Measurements from ENCODE around the gene KATNB1. TPM values are rescaled to one million over a fixed set of nuclear protein-coding genes. Genes with fewer than 3 reads are reported as not detected.
"Not testable (repeated sequence)": the region's sequence is repeated elsewhere in the genome, so short reads cannot be mapped to it uniquely, and the experiment has no call there.

The KATNB1 gene
- total RNA-seq, 1 donor from 2014 or later: 27.8 TPM

DNA sequence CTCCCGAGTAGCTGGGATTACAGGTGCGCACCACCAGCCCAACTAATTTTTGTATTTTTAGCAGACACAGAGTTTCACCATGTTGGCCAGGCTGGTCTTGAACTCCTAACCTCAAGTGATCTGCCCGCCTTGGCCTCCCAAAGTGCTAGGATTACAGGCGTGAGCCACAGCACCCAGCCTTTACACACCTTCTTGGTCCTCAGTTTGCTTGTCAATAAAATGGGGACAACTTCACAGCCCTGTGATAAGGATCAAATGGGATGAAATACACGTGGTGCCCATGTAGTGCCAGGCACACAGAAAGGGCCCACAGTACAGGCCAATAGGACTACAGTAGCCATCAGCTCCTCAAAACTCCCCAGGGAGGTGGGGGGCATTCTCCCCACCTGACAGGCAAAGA, 60.4 kb downstream of the KATNB1 start:
- not testable (repeated sequence) for DNase-seq

DNA sequence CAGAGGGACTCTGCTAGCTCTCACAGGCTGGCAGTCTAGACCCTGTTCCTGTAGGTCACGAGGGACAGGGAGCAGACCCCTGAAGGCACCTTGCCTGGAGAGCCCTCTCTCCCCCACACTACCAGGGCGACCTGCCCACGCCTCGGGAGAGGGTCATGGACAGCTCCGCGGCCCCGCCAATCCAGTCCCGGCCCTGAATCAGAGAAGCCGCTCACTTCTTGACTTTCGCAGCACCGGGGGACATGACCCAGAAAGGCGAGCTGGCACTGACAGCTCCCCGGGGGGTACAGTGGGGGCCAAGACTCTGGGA, 61.6 kb downstream of the KATNB1 start:
- no peak for DNase-seq

DNA sequence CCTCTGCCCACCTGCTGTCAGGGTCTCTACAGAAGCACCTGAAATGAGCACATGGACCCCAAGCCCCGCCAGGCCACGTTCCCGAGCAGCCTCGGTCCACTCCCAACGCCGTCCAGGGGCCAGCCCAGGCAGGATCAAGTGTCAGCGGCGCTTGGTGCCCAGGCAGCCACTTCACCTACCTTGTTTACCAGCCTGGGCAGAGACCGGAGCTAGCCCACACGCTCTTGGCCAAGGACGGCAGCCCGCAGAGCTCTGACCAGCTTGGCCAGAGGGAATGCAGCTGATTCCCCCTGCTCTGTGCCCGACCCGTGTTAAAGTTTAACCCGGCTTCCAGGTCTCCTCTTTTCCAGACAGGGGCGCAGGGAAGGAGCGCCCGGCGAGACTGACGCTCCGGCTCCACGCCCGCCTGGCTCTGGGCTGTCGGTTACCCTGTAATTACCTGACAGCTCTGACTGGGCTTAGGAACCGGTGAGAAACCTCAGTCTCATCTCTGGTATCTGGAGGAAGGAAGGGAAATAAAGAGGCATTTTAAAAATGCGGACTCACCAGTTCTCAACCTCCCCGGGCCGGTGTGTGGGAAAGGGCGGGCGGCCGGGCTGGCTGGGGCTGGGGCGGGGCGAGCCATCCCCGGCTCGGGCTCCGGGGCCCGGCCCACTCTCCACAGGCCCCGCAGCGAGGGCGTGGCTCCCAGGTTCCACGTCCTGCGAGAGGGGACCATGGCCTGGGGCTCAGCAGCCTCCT, 62.1 kb downstream of the KATNB1 start:
- DNase-seq: no peak

DNA sequence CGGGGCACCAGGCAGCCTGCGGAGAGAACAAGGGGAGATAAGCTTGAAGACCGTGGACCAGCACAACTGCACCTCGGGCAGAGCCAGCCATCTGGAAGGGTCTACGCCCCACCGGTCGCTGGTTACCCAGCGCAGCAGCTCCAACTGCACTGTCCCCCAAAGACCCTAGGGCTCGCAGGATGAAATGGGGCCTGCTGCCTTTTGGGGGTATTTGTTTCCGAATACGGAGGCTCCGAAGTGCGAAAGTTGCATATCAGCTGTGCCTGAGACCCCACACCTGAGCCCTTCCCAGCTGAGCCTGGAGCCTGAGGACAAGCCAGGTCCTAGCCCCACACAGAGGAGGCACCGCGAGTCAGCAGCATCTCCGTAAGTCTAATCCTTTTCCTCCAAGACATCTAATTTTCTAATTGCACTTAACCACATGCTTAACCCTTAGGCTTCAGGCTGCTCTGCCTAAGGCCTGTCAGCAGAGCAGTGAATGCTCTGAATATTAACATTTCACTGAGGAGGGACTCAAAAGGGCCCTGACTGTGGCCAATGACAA, 62.8 kb downstream of the KATNB1 start:
- DNase-seq: no peak

DNA sequence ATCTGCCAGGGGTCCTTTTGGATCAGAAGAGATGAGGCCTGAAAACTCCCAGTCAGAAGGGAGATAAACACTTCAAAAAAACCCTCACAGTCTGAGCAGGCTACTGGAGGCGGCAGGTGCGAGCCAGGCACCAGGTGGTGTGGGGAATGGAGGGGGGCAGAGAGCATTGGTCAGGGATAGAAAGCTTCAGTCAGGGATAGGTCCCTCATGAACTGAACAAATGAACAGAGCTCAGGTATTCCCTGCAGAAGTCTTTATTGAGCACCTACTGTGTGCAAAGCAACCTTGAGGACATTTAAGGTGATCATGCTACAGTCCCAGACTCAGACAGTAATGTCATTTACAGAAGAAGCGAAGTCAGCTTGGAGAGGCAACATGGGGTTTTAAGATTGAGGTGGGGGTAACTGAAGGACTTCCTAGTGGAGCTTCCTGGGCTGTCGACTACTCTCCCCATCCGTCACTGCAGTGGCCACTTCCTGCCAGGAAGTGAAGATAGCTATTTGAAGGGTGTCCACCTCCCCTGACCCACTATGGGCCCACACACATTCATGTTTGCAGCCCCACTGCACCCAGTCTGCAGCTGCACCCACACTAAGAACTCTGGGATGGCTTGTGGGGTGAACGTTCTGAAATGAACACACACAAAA, 63.5 kb downstream of the KATNB1 start:
- no peak for DNase-seq

DNA sequence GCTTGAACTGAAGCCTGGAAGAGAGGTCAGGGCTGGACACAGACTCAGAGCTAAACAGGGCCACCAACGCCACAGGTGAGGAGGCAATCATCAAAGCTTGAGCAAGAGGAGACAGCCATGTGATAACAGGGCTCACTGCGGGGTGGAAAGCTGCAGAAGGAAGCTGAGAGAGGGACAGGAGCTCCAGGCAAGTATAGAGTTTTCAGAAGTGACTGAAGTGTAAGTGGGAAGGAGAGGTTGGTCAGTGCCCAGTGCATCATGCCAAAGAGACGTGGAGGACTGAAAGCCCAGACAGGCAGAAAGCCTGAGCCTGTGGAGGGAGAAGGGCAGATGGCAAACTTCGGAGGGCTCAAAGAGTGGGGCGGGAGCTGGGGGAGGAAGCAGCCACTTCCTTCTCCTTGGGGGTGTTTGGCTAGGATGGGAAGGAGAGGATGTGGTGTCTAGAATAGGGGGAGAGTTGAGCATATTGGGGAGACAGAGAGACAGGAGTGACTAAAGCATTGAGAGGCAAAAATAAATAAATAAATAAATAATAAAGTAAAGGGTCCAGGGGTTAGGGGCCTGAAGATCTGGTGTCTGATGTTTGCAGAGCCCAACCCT, 64.1 kb downstream of the KATNB1 start:
- no peak for DNase-seq

DNA sequence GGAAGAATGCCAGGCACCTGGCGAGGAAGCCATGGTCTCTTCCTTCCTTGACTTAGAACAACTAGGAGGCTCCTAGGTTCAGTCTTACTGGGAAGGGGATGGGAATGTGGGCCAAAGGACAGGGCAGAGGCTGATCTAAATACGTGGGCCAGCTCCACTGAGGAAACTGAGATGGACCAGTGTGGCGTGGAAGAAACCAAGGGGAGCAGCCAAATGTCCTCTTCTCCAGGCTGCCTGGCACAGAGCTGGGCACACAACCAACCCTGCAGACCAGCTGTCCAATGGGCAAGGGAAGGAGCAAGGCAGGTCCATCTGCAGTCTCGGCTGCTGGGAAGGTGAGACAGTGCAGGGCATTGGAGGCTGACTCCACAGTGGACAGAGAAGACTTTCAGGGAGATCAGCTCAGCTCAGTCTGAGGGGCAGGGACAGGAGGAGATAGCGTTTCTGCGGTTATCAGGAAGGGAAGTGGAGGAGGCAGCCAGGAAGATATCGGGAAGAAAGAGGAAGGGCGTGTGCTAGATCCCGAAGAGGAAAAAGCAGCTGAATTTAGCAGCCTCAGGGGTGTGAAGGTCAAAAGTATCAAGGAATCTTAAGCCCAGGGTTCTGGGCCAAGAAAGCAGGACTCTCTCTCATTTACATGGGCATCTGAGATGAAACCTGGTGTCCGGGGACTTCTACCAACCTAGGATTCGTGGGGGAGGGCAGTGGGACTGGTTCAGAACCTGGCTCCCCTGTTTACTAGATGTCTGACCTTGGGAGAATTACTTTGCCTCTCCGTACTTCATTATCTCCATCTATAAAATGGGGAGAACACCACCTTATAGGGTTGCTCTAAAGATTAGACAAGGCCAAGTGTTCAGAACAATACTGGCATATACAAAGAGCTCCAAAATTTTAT, 64.9 kb downstream of the KATNB1 start:
- DNase-seq: no peak

DNA sequence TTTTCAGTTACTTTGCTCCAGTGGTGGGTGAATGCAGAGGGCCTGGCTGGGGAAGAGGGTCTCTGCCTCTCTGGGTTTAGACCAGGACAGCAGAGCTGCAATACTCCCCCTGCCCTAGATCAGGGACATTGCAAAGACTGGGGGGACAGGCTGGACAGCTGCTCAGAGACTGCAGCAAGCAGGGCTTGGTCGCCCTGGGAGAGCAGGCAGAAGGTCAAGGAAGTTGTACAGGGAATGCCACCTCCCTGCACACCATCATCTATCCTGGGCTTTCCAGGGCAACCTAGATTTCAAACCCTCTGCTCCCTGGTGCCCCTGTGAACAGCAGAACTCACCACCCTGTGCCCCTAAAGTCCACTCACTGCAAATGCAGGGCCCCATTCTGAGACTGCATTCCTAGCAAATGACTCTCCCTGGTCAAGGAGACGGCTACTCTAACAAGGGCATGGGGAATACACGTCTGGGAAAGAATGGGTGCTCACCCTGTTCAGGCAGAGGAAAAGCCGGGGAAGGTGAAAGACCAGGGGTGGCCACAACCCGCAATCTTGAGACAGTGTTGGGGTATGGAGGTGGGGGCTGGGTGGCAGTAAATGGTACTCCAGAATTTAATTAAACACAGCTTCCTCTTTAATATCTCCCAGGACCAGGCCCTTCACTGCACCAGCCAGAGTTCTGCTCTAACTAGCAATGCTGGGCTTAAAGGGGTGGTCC, 65.7 kb downstream of the KATNB1 start:
- DNase-seq: peak; percentile 18

DNA sequence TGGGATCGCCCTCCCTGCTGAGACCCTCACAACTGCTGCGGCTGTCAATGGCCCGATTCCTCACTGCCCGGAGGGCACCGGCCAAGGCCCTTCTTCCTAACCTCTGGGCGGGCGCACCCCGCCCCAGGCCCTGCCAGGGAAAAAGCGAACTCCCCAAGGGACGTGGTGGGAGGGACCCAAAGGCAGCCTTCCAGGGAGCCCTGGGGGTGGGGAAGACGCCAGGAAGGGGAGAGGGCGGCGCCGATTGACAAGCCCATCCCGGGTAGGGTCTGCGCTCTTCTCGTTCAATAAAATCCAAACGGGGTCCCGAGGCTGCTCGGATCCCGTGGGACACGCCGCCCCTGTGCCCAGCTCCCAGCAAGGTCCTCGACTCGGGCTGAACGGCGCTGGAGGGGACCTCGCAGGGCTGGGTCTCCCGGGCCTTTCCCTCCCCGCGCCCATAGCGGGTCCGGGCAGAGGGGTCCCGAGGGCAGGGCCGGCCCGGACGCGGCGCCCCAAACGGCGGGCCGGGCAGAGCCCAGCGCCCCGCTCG, 66.3 kb downstream of the KATNB1 start:
- no peak for DNase-seq

DNA sequence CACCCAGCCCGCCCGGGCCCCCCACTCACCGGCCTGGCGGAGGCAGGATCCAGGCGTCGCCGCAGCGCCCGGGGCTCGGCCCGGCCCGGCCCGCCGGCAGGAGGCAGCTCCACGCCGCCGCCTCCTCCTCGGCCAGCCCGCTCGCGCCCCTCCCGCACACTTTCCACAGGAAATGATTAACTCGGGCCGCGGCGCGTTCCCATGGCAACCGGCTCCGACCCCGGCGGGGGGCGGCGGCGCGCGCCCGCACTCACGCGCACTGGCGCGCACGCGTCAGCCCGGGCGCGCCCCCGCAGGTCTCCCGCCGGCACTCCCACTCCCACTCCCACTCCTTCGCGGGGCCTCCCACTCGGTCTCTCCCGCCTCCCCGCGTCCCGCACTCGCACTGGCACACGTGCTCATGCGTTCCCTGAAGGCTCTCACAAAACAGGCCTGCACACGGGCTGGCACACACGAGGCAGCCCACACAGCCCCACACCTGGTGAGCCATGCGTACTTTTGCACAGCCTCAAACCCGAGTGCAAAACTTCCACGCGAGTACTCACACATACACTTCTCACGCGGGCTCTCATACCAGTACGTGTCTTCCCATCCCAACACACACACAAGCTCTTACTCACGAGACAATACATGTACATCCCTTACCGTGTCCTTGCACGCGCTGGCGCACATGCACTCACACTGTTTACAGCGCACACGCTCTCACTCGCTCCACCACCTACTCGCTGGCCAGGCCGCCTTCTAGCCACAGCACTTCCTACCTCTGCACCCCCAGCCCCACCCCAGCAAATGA, 67.0 kb downstream of the KATNB1 start, which contains the start of gene KIFC3:
Gene KIFC3 (minus strand): TSS at position 151 of the 793 bp plus-strand sequence. CDS start 4,248 bp downstream, outside the sequence.
- peak; percentile 67 for DNase-seq

DNA sequence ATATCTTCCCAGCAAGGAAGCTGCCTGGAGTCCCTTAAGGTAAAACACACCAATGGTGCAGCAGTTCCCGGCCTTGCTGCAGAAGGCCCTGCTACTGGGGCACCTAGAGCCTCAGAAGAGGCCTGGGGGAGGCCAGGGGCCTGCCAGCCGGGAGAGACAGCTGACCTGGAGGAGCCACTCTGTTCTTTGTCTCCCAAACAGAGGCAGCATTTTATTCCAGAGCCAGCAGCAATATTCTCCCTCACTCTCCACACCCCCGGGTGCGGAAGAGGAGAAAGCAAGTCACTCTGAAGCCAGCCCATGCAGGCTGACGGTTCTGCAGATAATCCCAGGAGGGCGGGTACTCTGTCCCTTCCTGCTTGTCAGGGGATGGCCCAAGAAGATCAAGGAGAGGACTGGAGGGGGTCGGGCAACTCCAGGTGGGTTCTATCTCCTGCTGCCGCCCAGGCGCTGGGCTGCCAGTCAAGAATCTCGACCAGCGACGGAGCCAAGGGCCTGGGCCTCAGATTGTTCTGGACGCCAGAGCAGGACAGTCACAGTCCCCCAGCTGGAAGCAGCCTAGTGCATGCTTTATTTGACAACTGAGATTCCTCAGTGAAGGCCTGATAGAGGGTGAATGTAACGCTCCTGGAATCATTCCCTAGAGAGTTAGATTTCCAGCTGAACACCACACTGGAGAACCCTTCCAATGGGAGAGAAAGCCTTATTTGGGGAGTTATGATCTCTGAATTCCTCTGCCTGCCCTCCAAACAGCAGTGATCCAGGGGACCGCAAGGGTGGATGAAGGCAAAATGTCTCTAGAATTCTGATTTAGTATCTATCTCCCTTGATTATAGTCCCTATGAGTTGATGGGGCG, 67.8 kb downstream of the KATNB1 start:
- peak; percentile 73 for DNase-seq

DNA sequence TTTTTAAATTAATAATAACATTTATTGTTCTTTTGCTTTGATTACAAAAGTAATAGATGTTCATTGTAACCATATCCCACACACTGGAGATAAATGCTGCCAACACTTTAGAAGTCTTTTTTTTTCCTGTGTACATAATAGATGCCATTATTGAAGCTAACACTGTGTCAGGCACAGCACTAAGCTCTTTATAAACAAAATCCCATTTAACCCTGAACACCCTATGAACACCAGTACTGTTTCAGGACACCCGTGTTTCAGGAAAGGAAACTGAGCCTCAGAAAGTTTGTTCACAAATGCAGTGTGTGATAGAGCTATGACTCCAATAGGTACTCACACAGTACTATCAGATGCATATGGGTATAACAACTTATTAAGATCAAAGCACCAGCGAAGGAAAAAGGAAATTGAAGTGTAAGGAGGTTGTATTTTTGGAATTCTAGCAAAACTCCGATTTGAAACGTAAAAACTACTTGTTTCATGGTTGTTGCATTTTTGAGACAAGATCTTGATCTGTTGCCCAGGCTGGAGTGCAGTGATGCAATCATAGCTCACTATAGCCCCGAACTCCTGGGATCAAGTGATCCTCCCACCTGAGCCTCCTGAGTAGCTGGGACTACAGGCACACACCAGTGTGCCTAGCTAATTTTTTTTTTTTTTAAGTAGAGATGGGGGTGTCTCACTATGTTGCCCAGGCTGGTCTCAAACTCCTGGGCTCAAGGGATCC, 68.7 kb downstream of the KATNB1 start:
- no peak for DNase-seq

DNA sequence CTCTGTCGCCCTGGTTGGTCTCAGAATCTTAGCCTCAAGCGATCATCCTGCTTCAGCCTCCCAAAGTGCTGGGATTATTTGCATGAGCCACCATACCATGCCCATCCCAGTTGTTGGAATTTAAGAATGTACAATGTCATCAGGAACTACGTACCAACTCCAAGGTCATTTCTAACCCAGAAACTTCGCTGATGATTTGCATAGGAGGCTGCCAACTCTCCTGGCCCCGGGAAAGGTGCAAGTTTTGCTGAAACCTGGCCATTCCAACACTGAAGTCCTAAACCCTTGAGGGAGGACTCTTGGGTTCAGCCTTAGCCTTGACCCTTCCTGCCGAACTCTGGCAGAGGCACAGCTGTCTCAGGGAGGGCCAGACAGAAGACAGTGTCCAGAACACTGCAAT, 69.6 kb downstream of the KATNB1 start:
- no peak for DNase-seq

Small RNAs within 50 kb of the gene (small RNA-seq; reads per million reads assigned to genes)
- 0.26 reads per million for gene MIR6772

Other genes starting within 250 kb of the KATNB1 start
- gene DOK4, start 249.3 kb upstream of the KATNB1 start, total RNA-seq: 65.0 TPM
- gene CCDC102A, start 199.2 kb upstream of the KATNB1 start, total RNA-seq: 1.7 TPM
- not detected for gene ADGRG5, start 193.1 kb upstream of the KATNB1 start, total RNA-seq
- gene ADGRG1, start 107.1 kb upstream of the KATNB1 start, total RNA-seq: 31.4 TPM
- 0.16 TPM for gene ADGRG3, start 67.5 kb upstream of the KATNB1 start, total RNA-seq
- 0.78 TPM for gene DRC7, start 41.0 kb upstream of the KATNB1 start, total RNA-seq
- 44.6 TPM for gene KIFC3, start 66.7 kb downstream of the KATNB1 start, total RNA-seq
- gene CNGB1, start 235.4 kb downstream of the KATNB1 start, total RNA-seq: not detected

Measured in occipital lobe (tissue), 3 donors.